ENCODE measurements around the gene GPRIN3. TPM values are rescaled to one million over a fixed set of nuclear protein-coding genes. Genes with fewer than 3 reads are reported as not detected.

GPRIN3 gene
- total RNA-seq, 1 experiment from 2014 or later, result 0.48 TPM

DNA sequence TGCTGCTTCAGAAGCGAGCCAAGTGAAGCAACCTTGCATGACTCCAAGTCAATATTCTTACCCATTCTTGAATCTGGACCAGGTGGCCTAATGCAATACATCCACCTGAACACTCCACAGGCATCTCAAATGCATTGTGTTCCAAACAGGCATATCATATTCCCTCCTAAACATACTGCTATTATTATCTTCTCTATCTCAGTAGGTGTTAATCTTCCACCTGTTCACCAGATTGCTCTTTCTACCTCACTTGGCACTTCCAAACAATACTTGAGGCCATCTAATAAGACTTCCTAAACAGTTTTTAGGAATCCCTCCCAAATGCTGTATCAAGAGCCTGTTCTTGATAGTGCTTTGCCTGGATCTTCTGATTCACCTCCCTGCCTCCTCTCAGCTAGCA is 90.7 kb downstream of the GPRIN3 start:
- H3K79me1 ChIP-seq (ENCODE audit: insufficient read depth, low read depth, low read length, poor library complexity, severe bottlenecking), result no peaks in the 10 kb centered on the region
- no peak overlapping the region for H2BK120ac ChIP-seq (ENCODE audit: low read depth, low read length, poor library complexity, severe bottlenecking)
- no peak overlapping the region for H2AK5ac ChIP-seq (ENCODE audit: insufficient read length, low read length)
- WGBS (ENCODE audit: extremely low coverage, insufficient read length, low lambda C conversion rate), result no CpG with 5 or more reads among the region's 1 CpG
- TF ChIP-seq CTCF (conservative IDR thresholded peaks at IDR 0.05), result no peak
- no peaks in the 10 kb centered on the region for H3K4me1 ChIP-seq (ENCODE audit: insufficient read depth, low read length)
- no peaks in the 10 kb centered on the region for H3K27me3 ChIP-seq (ENCODE audit: insufficient read depth, low read length)
- no peak overlapping the region for H4K91ac ChIP-seq (ENCODE audit: insufficient read length, low read depth, low read length)
- H3K56ac ChIP-seq (ENCODE audit: insufficient read length, low read depth, low read length), result no peak overlapping the region
- no peak overlapping the region for H3K27ac ChIP-seq (ENCODE audit: insufficient read length, low read depth, low read length)
- H3K9me3 Mint-ChIP-seq, result no peaks in the 10 kb centered on the region
- H2AFZ ChIP-seq (ENCODE audit: low read length), result no peak overlapping the region
- H3K18ac ChIP-seq (ENCODE audit: insufficient read length, low read depth, low read length), result no peak overlapping the region
- H3K4me3 Mint-ChIP-seq, result no peak overlapping the region
- H3K27me3 Mint-ChIP-seq (ENCODE audit: low read depth), result no peaks in the 10 kb centered on the region
- H3K4me1 Mint-ChIP-seq, result peaks cover 9 to 11% of the 10 kb centered on the region in 2 experiments
- no peak overlapping the region for H4K8ac ChIP-seq (replicated peaks; ENCODE audit: insufficient read length, low read depth, low read length)
- H2BK5ac ChIP-seq (ENCODE audit: insufficient read length, low read length), result no peak overlapping the region
- H3K36me3 Mint-ChIP-seq (ENCODE audit: insufficient read depth in 1 of 3, low read depth in 3 of 3), result no peaks in the 10 kb centered on the region
- no peak overlapping the region for H3K9ac ChIP-seq (ENCODE audit: extremely low read depth, insufficient read length, low read length)
- no peak overlapping the region for H3K27ac Mint-ChIP-seq
- H3K4me2 ChIP-seq (ENCODE audit: insufficient read depth, insufficient read length, low read length), result no peak overlapping the region
- no peaks in the 10 kb centered on the region for H3K9me3 ChIP-seq (ENCODE audit: control insufficient read depth, low read depth, low read length)
- no peak for DNase-seq
- no peak overlapping the region for H3T11ph ChIP-seq (ENCODE audit: low read length)
- no peak overlapping the region for H3K14ac ChIP-seq (ENCODE audit: insufficient read depth, low read length)
- H4K20me1 ChIP-seq (ENCODE audit: control insufficient read depth, insufficient read depth, insufficient read length), result no peaks in the 10 kb centered on the region
- H4K5ac ChIP-seq (ENCODE audit: insufficient read length, low read depth, low read length), result no peak overlapping the region
- no peaks in the 10 kb centered on the region for H3K23me2 ChIP-seq (ENCODE audit: insufficient read length, low read depth, low read length, poor library complexity, severe bottlenecking)
- no peak overlapping the region for H3K4ac ChIP-seq (ENCODE audit: low read depth, low read length)
- no peaks in the 10 kb centered on the region for H3K79me2 ChIP-seq (ENCODE audit: insufficient read depth, low read length)
- no peak overlapping the region for H2BK15ac ChIP-seq (ENCODE audit: low read depth, low read length)
- no peak overlapping the region for H3K23ac ChIP-seq (ENCODE audit: insufficient read length, low read depth, low read length)
- H2BK20ac ChIP-seq (ENCODE audit: low read depth, low read length, poor library complexity, severe bottlenecking), result no peak overlapping the region
- no peak overlapping the region for H2BK12ac ChIP-seq (ENCODE audit: insufficient read length, low read depth, low read length)

Data from H9 (cell line).